ENCODE data around the gene HAND1.

Gene HAND1

GRCh38 chr5:154455585-154455984 lies 22.4 kb downstream of the HAND1 start:
- DNase-seq (ENCODE audit: low read depth) = no peak

GRCh38 chr5:154451957-154452356 lies 26.1 kb downstream of the HAND1 start:
- DNase-seq (ENCODE audit: low read depth) = no peak

GRCh38 chr5:154449786-154450185 lies 28.2 kb downstream of the HAND1 start:
- DNase-seq (ENCODE audit: low read depth) = no peak

GRCh38 chr5:154447089-154447725 lies 30.8 kb downstream of the HAND1 start:
- no peak for DNase-seq (ENCODE audit: low read depth)

GRCh38 chr5:154446195-154447088 lies 31.6 kb downstream of the HAND1 start:
- DNase-seq (ENCODE audit: low read depth) = no peak

GRCh38 chr5:154445422-154446194 lies 32.4 kb downstream of the HAND1 start, which contains the start of gene SAP30L:
Gene SAP30L, plus strand, starts transcription at chr5:154445997. Its CDS starts 608 bp downstream, at chr5:154446605.
- DNase-seq (ENCODE audit: low read depth) = peak; percentile 72

- DNase-seq (ENCODE audit: low read depth) = no peak
These were observed 33.2 kb downstream of the HAND1 start for GRCh38 chr5:154444556-154445421.

GRCh38 chr5:154442801-154443200 lies 35.2 kb downstream of the HAND1 start:
- DNase-seq (ENCODE audit: low read depth) = no peak

- DNase-seq (ENCODE audit: low read depth) = no peak
These were observed 37.5 kb downstream of the HAND1 start for GRCh38 chr5:154440540-154440939.

- no peak for DNase-seq (ENCODE audit: low read depth)
These were observed 40.6 kb downstream of the HAND1 start for GRCh38 chr5:154437281-154437965.

- DNase-seq (ENCODE audit: low read depth) = no peak
These were observed 42.8 kb downstream of the HAND1 start for GRCh38 chr5:154435226-154435625.

GRCh38 chr5:154430961-154431630 lies 46.9 kb downstream of the HAND1 start:
- no peak for DNase-seq (ENCODE audit: low read depth)

- no peak for DNase-seq (ENCODE audit: low read depth)
These were observed 47.6 kb downstream of the HAND1 start for GRCh38 chr5:154430466-154430865.

GRCh38 chr5:154429341-154429740 lies 48.7 kb downstream of the HAND1 start:
- DNase-seq (ENCODE audit: low read depth) = no peak

- no peak for DNase-seq (ENCODE audit: low read depth)
These were observed 49.8 kb downstream of the HAND1 start for GRCh38 chr5:154428208-154428607.
